HUES6 (cell line): ENCODE results near the gene OR11H12.
"Not testable (repeated sequence)": the region's sequence is repeated elsewhere in the genome, so short reads cannot be mapped to it uniquely, and the experiment has no call there.

Experiments
- H3K27ac ChIP-seq: 2 replicates; pipeline ENCODE4 v1.7.0; 2013; ENCODE audit warnings: low read depth, mild to moderate bottlenecking, low read length, inconsistent platforms
- H3K27me3 ChIP-seq: 2 replicates; pipeline ENCODE4 v1.6.1; 2013; ENCODE audit warnings: low read length; ENCODE audit not compliant: control insufficient read depth, insufficient read depth
- H3K36me3 ChIP-seq: 2 replicates; pipeline ENCODE4 v1.6.1; 2013; ENCODE audit warnings: low read length; ENCODE audit not compliant: control insufficient read depth, insufficient read depth
- H3K4me1 ChIP-seq: 2 replicates; pipeline ENCODE4 v1.6.1; 2013; ENCODE audit warnings: low read length; ENCODE audit not compliant: control insufficient read depth, insufficient read depth
- H3K4me3 ChIP-seq: 2 replicates; pipeline ENCODE4 v1.5.1; 2013; ENCODE audit warnings: low read depth, low read length
- H3K9ac ChIP-seq: one replicate; pipeline ENCODE4 v1.6.1; 2013; ENCODE audit warnings: mild to moderate bottlenecking, low read length
- H3K9me3 ChIP-seq: 2 replicates; pipeline ENCODE4 v1.6.1; 2013; ENCODE audit warnings: low read depth, low read length; ENCODE audit not compliant: control insufficient read depth, insufficient read depth

Gene OR11H12

GRCh38 chr14:18600817-18601216 is at the start of gene OR11H12:
OR11H12 (plus strand) TSS chr14:18601117; CDS start chr14:18601117, 0 bp downstream.
- not testable (repeated sequence) for H3K9ac ChIP-seq, H3K27ac ChIP-seq, H3K27me3 ChIP-seq, H3K36me3 ChIP-seq, H3K9me3 ChIP-seq, H3K4me1 ChIP-seq, H3K4me3 ChIP-seq

- H3K27ac ChIP-seq, H3K4me3 ChIP-seq, H3K36me3 ChIP-seq, H3K9me3 ChIP-seq, H3K27me3 ChIP-seq, H3K4me1 ChIP-seq, H3K9ac ChIP-seq: not testable (repeated sequence)
Observed at GRCh38 chr14:18582908-18583307, 18.0 kb upstream of the OR11H12 start.

- not testable (repeated sequence) for H3K27me3 ChIP-seq, H3K27ac ChIP-seq, H3K4me3 ChIP-seq, H3K36me3 ChIP-seq, H3K9ac ChIP-seq, H3K9me3 ChIP-seq, H3K4me1 ChIP-seq
Observed at GRCh38 chr14:18626610-18627213, 25.8 kb downstream of the OR11H12 start.

GRCh38 chr14:18636066-18636465 is 35.1 kb downstream of the OR11H12 start:
- not testable (repeated sequence) for H3K9me3 ChIP-seq, H3K27ac ChIP-seq, H3K27me3 ChIP-seq, H3K4me1 ChIP-seq, H3K4me3 ChIP-seq, H3K9ac ChIP-seq, H3K36me3 ChIP-seq

GRCh38 chr14:18638032-18638431 is 37.1 kb downstream of the OR11H12 start:
- H3K27ac ChIP-seq, H3K36me3 ChIP-seq: not testable (repeated sequence)

GRCh38 chr14:18638785-18639184 is 37.9 kb downstream of the OR11H12 start:
- H3K4me3 ChIP-seq, H3K27me3 ChIP-seq, H3K27ac ChIP-seq, H3K9ac ChIP-seq, H3K36me3 ChIP-seq, H3K9me3 ChIP-seq, H3K4me1 ChIP-seq: not testable (repeated sequence)

More at GRCh38 chr14:18638032-18638431, 37.1 kb downstream of the OR11H12 start:
- H3K9ac ChIP-seq, H3K4me1 ChIP-seq, H3K9me3 ChIP-seq, H3K4me3 ChIP-seq, H3K27me3 ChIP-seq: not testable (repeated sequence)

- H3K4me3 ChIP-seq, H3K36me3 ChIP-seq, H3K9ac ChIP-seq, H3K4me1 ChIP-seq, H3K27ac ChIP-seq, H3K9me3 ChIP-seq, H3K27me3 ChIP-seq: not testable (repeated sequence)
Observed at GRCh38 chr14:18646075-18646730, 45.3 kb downstream of the OR11H12 start.
